ENCODE measurements around the gene CPXM2.

DNA sequence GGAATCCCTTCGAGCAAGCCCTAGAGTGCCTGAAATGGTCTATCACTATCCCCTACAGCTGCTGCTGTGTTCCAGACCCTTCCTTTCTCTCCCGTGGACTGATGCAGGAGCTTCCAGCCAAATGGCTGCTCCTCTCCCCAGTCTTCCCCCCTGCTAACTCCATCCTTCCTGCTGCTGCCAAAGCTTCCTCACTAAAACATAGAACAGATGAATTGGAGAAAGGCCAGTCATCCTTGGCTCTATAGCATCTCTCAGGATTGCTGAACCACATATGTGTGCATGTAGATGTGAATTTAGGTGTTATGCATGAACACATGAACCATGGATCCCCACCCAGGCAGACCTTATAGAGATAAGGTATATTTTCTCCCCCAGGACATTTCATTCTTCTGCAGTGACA, 164.8 kb downstream of the CPXM2 start:
- TF ChIP-seq EP300 (IDR thresholded peaks at IDR 0.05) (no peak), RCOR1 (IDR thresholded peaks at IDR 0.05; ENCODE audit: low read depth, low read length) (no peak), FOXS1 (CRISPR knock-in tag; IDR thresholded peaks at IDR 0.05) (no peak), ZNF302 (CRISPR knock-in tag; IDR thresholded peaks at IDR 0.05) (no peak), POLR2A (IDR thresholded peaks at IDR 0.05; ENCODE audit: low read length) (no peak), RNF2 (IDR thresholded peaks at IDR 0.05; ENCODE audit: borderline replicate concordance, low read depth) (no peak)
